HG03571 (cell line): Measurements from ENCODE around the gene UGT1A5.

Experiments
- ATAC-seq: cut with Tn5 transposase; IDR thresholded peaks from one replicate; pipeline ENCODE4 v1.9.1; 2021; ENCODE audit not compliant: unreplicated experiment

UGT1A5 gene

DNA sequence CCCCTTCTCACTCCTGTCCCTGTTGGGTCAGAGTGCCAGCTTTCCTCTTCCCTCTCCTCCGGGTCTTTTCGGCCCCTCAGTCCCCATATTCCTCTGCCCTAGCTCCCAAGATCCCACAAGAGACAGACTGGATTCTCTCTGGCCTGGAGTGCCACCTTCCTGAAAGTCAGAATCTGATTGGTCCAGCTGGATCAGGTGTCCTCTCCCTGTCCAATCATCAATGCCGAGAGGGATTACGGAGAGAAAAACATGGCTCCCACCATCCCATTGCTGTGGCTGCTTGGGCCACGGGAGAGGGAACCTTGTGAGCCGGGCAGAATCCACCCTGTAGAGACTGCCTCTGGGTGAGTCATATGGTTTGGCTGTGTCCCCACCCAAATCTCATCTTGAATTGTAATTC, 62.7 kb downstream of the UGT1A5 start:
- no peak for ATAC-seq

DNA sequence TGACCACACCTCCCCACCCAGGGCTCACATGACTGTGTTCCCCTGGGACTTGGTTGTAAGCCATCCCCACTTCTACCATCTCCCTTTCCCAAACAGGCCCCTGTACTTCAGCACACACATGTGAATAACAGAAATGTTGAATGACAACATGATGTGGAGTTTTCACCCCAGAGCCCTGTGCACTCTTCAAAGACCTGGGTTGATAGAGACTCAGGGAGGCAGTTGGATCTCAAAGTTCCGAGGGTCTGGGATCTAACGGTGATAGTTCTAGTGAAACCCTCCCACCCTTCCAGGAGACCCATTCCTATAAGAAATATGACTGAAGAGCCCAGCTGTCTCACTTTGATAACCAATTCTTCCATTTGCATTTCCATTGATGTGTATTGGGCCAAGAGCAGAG, 65.3 kb downstream of the UGT1A5 start, which contains the start of gene MROH2A:
Gene MROH2A, plus strand, starts transcription at position 301 of the 400 bp plus-strand sequence. CDS start 1,029 bp downstream, outside the sequence.
- no peak for ATAC-seq

DNA sequence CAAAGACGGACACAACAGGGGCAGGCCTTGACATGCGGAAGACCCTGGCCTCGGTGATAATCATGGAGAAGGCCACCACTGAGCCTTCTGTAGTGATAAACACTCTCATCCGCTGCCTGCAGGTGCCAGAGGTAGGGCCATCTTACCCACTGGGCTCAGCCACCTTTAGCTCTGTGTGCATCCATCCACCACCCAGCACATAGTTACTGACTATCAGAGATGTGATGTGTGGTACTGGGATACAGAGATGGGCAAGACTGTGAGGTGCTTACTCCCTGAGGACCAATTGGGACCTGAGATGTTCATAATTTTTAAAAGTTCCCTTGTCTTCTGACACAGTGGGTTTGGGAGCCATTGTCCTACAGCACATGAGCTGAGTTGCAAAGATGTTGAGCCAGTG, 67.0 kb downstream of the UGT1A5 start:
- ATAC-seq, result no peak

DNA sequence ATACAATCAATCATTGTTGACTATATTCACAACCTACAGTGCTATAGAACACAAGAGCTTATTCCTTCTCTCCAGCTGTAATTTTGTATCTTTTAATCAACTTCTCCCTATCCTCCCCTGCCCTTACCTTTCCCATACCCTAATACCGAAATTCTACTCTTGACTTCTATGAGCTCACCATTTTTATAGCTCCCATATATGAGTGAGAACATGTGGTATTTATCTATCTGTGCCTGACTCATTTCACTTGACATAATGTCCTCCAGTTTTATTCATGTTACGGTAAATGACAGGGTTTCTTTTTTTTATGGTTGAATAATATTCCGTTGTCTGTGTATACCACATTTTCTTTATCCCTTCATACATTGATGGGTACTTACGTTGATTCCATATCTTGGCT, 68.1 kb downstream of the UGT1A5 start:
- no peak for ATAC-seq

DNA sequence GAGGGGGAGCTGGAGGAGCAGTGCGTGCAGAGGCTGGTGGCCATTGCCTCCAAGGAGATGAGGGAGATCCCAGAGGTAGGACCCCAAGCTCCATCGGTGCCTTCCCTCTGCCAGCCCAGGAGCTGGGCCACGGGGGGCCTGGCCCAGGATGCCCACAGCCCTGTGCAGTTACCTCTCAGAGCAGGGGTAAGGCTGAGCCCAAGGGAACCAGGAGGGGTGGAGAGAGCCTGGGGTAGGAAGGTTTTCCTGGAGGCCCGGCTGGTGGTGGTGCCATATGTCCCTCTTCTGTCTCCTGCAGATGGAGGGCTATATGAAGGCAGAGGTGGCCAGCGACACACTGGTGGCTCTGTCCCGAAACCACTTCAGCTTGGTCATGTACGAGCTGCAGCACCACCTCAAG, 76.8 kb downstream of the UGT1A5 start:
- no peak for ATAC-seq

DNA sequence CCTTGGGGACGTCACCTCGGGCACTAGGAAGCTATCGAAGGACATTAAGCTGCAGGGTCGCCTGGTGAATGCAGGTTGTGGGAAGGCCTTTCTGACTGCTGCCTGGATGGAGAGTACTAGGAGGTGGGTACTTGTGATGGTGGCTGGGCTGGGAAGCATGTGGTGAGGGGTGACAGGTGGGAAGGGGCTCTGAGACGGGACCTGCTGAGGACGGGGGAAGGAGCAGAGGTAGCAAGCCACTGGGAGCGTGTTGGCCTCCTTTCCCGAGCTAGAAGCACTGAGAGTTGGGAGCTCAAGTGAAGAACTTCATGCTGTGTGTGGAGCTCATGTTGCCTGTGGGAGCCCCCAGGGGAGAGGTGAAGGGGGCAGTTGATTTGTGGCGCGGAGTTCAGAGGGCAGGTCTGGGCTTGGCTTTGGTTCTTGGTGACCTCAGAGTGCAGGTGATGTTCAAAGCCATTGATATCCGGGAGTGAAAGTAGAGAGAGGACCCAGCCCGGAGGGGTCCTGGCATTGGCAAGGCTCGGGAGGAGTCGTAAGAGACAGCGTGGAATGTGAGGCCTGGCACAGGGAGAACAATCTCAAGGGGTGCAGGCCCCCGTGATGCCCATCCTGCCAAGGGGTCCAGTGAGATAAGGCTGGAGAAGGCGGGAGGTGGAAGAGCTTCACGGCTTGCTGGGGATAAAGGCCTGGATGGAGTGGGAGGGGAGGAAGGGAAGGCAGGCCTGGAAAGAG, 78.6 kb downstream of the UGT1A5 start:
- ATAC-seq, result no peak

DNA sequence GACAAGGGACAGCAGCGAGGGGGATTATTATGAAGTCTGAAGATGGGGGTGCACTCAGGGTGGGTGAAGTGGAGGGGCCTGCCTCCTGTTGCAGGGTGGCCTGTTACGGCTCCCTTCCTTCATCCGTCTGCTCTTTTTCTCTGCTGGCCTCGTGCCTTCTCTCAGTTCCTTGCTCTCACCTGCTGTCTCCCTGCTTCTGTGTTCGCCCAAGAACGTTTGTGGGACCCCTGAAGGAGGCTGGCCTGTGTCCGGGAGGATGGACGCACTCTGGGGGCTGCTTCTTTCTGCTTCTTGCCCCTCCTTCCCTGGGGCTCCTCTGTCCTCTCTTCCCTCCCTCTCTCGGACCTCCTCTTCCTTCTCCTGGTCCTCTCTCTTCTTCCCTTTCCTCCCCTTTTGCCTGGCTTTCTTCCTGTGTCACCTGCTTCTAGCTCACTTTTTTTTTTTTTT, 79.2 kb downstream of the UGT1A5 start:
- no peak for ATAC-seq

DNA sequence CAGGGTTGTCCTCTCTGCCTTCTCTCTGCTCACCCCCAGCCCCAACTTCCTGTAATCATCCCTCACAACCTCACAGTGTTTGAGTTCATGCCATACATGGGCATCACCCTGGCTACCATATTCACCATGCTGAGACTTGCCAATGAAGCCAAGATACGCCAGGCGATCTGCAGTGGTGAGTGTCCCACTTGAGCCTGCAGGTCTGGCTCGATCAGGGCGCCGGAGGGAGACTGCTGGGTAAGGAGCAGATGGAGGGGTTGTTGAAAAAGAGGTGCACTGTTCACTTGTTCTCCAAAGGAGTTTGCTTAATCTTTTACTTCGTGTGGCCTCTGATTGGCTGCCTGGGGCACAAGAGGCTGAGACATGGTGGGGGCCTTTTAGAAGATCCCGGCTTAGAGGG, 80.0 kb downstream of the UGT1A5 start:
- no peak for ATAC-seq

DNA sequence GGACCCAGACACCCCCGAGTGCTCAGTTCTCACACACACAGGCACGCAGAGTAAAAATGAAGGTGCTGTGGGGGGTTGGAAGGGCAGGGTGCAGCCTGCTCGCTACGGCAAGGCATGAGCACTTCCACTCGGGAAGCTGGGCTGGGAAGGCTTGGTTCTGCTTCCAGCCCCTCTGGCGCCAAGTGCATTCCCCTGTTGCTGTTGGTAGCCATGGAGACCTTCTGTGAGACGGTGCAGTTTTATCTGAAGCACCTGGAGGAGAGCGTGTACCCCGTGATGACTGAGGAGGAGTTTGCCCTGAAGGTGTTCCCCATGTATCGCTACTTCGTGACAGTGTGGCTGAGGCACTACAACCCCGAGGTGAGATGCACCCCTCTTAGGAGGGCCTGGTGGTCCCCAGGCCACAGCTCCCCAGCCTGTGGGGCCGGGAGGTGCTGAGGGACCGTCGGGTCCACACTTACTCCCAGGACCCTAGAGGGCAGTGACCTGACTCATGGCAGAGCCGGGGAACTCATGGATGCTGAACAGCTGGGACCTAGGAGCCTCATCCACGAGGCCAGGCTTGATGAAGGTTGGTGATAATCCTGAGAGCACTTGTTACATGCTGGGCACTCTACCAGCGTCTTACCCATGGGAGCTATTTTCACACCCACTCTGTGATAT, 80.9 kb downstream of the UGT1A5 start:
- no peak for ATAC-seq

DNA sequence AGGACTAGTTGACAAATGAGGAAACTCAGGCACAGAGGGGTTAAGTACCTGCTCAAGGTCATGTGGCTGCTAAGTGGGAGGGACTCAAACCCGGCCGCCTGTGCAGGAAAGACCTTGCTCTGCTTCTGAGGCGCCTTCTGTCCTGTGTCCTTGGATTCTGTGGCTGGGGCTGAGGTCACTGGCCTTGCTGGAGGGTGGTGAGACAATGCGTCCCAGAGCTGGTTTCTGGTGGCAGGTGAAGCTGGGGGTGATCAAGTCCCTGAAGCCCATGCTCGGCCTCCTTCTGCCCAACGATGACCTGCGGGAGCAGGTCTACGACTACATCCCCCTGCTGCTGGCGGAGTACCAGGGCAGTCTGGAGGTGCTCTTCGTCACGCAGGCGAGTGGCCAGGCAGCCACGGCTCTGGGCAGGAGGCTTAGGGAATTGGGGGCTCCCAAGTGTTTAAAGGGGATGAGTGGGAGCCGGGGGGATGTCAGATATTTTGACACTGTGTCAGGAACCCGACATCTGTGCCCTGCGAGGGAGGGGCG, 81.5 kb downstream of the UGT1A5 start:
- ATAC-seq, result no peak

DNA sequence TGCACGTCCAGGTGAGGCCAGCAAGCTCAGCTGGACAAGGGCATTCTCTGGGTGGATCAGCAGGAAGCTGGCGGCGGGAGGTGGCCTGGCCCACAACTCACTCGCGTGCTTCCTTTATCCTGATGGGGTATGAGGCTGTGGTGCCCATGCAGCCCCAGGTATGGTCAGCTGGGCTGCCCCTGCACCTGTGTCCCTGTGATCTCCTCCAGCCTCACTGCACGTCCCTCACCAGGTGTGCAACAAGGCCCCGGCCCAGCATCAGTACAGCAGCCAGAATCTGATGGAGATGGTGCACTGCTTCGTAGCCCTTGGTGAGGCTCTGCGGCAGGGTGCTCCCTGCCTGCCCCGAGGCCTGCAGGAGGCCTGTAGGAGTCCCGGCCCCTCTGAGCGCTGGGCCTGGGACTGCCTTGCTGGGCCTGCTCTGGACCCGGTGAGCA, 83.0 kb downstream of the UGT1A5 start:
- no peak for ATAC-seq

DNA sequence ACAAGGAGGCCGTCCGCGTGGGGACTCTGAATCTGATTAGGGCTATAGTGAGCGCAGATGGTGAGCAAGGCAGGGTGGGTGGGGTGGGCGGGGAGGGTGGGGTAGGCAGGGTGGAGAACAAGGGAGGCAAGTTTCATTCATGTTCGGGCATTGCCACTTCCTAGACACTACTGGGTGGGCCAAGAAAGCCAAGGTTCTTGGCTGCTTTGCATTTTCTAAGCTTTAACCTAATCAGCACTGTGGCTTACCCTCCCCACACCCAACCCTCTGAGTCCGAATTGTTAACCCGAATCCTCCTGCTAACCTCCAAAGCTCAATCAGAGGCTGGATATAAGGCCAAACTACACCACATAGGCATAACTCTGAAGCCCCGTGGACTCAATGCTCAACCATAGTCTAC, 83.5 kb downstream of the UGT1A5 start:
- no peak for ATAC-seq

DNA sequence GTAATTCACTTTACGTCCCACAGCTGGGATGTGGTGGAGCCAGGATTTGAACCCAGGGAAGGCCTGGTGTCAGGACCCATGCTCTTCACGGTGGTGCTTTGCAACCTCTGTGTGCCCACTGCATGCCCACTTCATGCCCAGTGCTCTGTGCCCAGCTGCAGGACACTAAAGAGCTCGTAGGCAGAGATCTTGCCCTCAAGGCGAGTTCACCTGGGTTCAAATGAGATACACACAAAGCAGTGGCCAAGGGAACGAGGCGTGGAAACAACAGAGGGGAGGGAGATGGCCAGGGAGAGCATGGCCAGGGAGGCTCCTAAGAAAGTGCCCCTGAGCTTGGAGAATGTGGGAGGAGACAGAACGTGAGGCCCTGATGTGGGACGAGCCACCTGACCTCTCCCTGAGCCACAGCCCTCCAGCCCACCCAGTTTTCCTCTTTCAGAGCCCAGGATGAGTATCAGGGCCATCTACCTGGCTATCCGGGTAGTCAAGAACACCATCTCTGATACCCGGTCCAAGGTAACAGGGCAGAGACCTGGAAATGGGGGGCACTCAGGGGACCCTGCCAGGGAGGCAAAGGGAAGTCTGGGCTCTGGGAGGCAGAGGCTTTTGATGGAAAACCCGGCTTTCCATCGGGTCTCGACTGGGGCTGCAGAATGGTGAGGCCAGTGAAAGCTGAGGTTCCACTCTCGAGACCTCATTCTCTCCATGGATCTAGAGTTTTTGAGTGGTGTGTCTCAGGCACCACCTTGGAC, 85.8 kb downstream of the UGT1A5 start:
- no peak for ATAC-seq

DNA sequence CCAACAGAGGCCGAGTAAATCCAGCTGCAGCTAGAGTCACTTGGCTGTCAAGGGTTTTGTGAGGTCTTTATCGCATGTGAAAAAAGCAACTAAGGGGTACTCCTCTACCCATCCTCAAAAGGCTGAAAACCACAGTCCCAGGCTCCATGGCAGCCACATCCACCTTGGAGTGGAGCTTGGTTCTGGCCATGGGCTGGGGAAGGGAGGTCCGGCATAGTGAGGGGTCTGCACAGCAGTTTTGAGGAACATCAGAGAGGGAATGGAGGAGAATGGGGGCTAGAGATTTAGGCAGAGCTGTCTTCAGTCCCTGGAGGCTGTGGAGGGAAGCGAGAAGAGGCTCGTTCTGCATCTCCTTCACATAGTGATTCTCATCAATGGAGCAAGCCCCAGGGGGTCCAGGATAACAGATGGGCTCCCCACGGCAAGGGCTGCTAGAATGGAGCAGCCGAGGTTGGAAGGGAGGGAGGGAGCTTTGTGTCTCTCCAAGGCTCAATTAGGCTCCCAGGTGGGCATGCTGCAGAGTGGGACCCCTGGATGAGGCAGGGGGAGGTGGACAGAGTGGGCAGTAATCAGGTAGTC, 86.5 kb downstream of the UGT1A5 start:
- no peak for ATAC-seq

DNA sequence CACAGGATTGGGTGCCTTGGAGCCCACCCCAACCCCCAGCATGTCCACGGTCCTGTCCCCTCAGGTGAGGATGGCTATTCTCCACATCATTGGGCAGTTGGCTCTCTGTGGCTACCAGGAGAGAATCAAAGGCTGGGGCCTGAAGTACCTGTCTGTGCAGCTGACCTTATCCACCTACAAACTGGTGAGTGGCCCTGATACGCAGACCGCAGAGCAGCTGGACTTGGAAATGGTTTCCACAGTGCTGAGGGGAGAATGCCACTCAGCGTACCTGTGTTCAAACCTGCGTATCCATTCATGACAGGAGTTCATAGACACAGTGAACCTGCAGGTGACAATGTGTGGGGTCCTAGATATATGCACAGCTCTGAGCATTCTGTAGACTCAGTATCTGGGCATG, 87.0 kb downstream of the UGT1A5 start:
- no peak for ATAC-seq

DNA sequence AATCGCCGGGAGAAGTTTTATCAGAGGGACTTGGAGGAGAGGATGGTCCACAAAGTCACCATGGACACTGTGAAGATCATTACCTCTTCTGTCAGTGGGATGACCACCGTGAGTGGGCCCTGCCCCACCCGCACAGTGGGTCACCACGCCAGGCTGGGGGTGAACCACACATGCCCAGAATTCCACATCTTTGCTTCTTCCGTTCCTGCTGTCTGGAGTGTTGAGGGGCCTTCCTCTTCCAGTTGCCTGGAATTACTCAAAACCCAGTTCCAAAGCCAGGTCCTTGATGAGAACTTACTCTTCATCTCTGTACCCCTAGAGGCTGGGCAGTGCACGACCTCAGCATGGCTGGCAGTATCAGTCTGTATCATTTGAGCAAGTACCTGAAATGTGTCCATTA, 87.5 kb downstream of the UGT1A5 start:
- no peak for ATAC-seq

DNA sequence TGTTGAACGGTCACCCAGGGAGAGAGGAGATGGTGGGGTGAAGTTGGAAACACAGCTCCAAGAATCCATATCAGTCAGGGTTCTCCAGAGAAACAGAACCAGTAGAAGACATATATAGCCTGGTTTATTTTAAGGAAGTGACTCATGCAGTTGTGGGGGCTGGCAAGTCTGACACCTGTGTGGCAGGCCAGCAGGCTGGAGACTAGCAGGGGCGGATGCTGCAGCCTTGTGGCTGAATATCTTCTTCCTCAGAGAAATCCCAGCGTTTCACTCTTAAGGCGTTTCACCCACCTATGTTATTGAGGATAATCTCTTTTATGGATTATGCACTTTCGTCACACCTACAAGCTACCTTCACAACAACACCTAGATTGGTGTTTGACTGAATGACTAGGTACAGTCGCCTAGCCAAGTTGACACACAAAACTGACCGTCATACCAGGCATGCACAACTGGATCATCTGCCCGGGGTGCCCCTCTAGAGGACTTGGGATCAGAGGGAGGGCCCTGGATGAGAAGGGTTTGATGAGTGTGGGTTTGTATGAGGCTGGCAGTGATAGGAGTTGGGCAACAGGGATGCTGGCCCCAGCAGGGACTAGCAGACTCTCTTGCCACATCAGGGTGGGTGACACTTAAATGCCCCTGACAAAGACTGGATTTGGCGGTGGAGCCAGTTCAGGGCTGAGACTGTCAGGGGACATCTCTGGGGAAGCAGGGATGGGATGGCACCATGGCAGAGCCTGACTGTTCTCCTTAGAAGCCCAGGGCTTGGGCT, 88.8 kb downstream of the UGT1A5 start:
- ATAC-seq, result no peak

DNA sequence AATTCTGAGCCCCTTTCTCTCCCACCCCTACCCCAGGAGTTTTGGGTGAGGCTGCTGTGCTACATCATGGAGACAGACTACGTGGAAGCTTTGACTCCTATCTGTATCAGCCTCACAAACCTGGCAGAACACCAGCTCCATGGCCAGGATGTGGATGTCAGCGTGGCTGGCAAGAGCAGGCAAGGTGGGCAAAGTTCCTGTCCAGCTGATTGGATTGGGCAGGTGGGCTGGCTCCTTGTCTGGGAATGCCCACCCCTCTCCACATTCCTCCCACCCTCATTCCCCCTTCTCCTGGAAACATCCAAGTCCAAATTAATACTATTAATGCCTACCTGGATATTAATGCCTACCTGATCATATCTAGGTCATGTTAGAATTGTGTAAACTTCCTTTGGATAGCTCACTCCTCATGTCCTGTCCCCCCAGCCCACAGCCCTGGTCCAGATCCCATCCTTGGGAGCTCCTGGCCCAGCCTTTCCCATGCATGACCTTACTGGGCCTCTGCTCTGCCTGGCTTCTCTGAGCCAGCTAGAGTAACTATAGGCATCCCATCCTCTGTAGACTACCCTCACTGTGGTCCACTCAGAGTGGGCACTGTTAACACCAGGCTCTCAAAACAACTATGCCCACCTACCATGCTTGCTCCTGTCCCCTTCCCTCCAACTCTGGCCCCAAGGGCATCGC, 89.6 kb downstream of the UGT1A5 start:
- no peak for ATAC-seq

DNA sequence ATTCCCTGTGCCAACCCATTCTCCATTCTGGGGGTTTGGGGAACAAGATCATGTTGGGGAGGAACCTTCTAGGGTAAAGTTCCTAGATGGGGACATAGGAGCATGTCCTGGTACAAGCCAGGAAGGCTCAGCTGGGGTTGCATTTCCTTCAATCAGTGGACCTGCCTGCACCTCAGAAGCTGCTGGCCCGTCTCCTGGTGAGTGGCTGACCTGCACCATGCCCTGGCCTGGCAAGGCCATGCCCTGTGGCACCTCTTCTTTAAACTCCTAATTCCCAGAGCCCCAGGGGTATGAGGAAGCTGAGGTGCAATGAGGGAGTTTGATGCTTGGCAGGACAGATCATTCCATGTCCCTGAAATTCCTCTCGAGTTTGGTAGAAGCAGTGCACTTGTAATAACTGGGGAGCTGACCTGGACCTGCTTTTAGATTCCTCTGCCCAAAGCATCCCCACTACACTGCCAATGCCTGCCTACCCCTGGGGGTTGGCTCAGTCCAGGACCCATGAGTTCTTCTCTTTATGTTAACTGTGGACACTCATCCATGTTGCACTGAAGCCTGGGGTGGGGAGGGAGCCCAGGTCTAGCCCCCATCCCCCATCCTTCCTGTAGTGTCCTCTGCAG, 90.7 kb downstream of the UGT1A5 start:
- ATAC-seq, result no peak
